ENCODE results near the gene MAP2K5.

The MAP2K5 gene

GRCh38 chr15:67843571-67844387 is 301.3 kb downstream of the MAP2K5 start (continued):
- no peak for TF ChIP-seq POU6F1 (CRISPR knock-in tag; IDR thresholded peaks at IDR 0.05; ENCODE audit: borderline replicate concordance, low read depth)
- no peak for TF ChIP-seq TOX (CRISPR knock-in tag; IDR thresholded peaks at IDR 0.05; ENCODE audit: borderline replicate concordance)
- TF ChIP-seq PATZ1 (CRISPR knock-in tag; IDR thresholded peaks at IDR 0.05; ENCODE audit: borderline replicate concordance) = no peak
- TF ChIP-seq CREB5 (CRISPR knock-in tag; IDR thresholded peaks at IDR 0.05; ENCODE audit: low read depth) = no peak
- TF ChIP-seq ZFP30 (CRISPR knock-in tag; IDR thresholded peaks at IDR 0.05) = no peak
- TF ChIP-seq TCF4 (CRISPR knock-in tag; IDR thresholded peaks at IDR 0.05; ENCODE audit: borderline replicate concordance) = no peak
- TF ChIP-seq ZNF8 (CRISPR knock-in tag; IDR thresholded peaks at IDR 0.05) = no peak

- TF ChIP-seq ZFP3 (CRISPR knock-in tag; IDR thresholded peaks at IDR 0.05) (no peak), ARNTL (CRISPR knock-in tag; IDR thresholded peaks at IDR 0.05; ENCODE audit: borderline replicate concordance, low read depth) (no peak)
- no peak for ATAC-seq
These were observed 303.5 kb downstream of the MAP2K5 start for GRCh38 chr15:67845974-67846373.

- TF ChIP-seq ZNF8 (CRISPR knock-in tag; IDR thresholded peaks at IDR 0.05) (peak; percentile 73), SNAI2 (CRISPR knock-in tag; IDR thresholded peaks at IDR 0.05) (no peak)
- no peak for ATAC-seq
These were observed 307.0 kb downstream of the MAP2K5 start for GRCh38 chr15:67849538-67849937.

GRCh38 chr15:67850336-67850735 is 307.8 kb downstream of the MAP2K5 start:
- ATAC-seq = no peak
- TF ChIP-seq POU6F1 (CRISPR knock-in tag; IDR thresholded peaks at IDR 0.05; ENCODE audit: borderline replicate concordance, low read depth) (no peak), ZC3H10 (CRISPR knock-in tag; IDR thresholded peaks at IDR 0.05) (no peak), ARNTL (CRISPR knock-in tag; IDR thresholded peaks at IDR 0.05; ENCODE audit: borderline replicate concordance, low read depth) (no peak), ESRRG (CRISPR knock-in tag; IDR thresholded peaks at IDR 0.05) (no peak), RARB (CRISPR knock-in tag; IDR thresholded peaks at IDR 0.05) (no peak)

GRCh38 chr15:67850994-67851571 is 308.6 kb downstream of the MAP2K5 start:
- no peak for ATAC-seq
- TF ChIP-seq ZC3H10 (CRISPR knock-in tag; IDR thresholded peaks at IDR 0.05) (no peak), OSR1 (CRISPR knock-in tag; IDR thresholded peaks at IDR 0.05) (no peak), SNAI2 (CRISPR knock-in tag; IDR thresholded peaks at IDR 0.05) (no peak), BACH2 (CRISPR knock-in tag; IDR thresholded peaks at IDR 0.05; ENCODE audit: borderline replicate concordance) (no peak), PPARA (CRISPR knock-in tag; IDR thresholded peaks at IDR 0.05; ENCODE audit: borderline replicate concordance) (no peak), ARNTL (CRISPR knock-in tag; IDR thresholded peaks at IDR 0.05; ENCODE audit: borderline replicate concordance, low read depth) (no peak), CSDC2 (CRISPR knock-in tag; IDR thresholded peaks at IDR 0.05) (no peak), PATZ1 (CRISPR knock-in tag; IDR thresholded peaks at IDR 0.05; ENCODE audit: borderline replicate concordance) (no peak), RARB (CRISPR knock-in tag; IDR thresholded peaks at IDR 0.05) (no peak), TSHZ2 (CRISPR knock-in tag; IDR thresholded peaks at IDR 0.05) (no peak), CREB5 (CRISPR knock-in tag; IDR thresholded peaks at IDR 0.05; ENCODE audit: low read depth) (no peak)
